NCI-H82 treated with DMSO at 0.1 percent for 48 hours (cell line): ENCODE results near the gene CETP.

ENCODE experiments used
- DNase-seq: peaks from one replicate; lab custom pipeline; 2025; ENCODE audit not compliant: unreplicated experiment; lab: John Stamatoyannopoulos, UW

CETP gene

GRCh38 chr16:57017251-57017650, 55.5 kb downstream of the CETP start:
- DNase-seq = no peak

GRCh38 chr16:57019746-57020145, 58.0 kb downstream of the CETP start:
- DNase-seq = no peak

GRCh38 chr16:57020651-57021050, 58.9 kb downstream of the CETP start:
- no peak for DNase-seq

- no peak for DNase-seq
These were observed 60.0 kb downstream of the CETP start for GRCh38 chr16:57021757-57022156.

- no peak for DNase-seq
These were observed 60.7 kb downstream of the CETP start for GRCh38 chr16:57022445-57022844.

- DNase-seq = no peak
These were observed 61.9 kb downstream of the CETP start for GRCh38 chr16:57023541-57024249.

- no peak for DNase-seq
These were observed 63.3 kb downstream of the CETP start for GRCh38 chr16:57024894-57025680.

- DNase-seq = no peak
These were observed 64.4 kb downstream of the CETP start for GRCh38 chr16:57025941-57026777.

GRCh38 chr16:57026778-57027062, 65.0 kb downstream of the CETP start:
- no peak for DNase-seq

- DNase-seq = no peak
These were observed 65.3 kb downstream of the CETP start for GRCh38 chr16:57027067-57027466.

GRCh38 chr16:57028086-57028485, 66.3 kb downstream of the CETP start:
- no peak for DNase-seq

GRCh38 chr16:57029161-57030160, 67.7 kb downstream of the CETP start:
- no peak for DNase-seq

- DNase-seq = no peak
These were observed 68.7 kb downstream of the CETP start for GRCh38 chr16:57030346-57030902.

GRCh38 chr16:57031156-57031555, 69.4 kb downstream of the CETP start:
- no peak for DNase-seq

- no peak for DNase-seq
These were observed 70.6 kb downstream of the CETP start for GRCh38 chr16:57032346-57032745.

GRCh38 chr16:57032931-57033330, 71.2 kb downstream of the CETP start:
- DNase-seq = no peak
